Rectal smooth muscle tissue (tissue), 1 donor: ENCODE results near the gene KLF13.

ENCODE experiments used
- H3K27ac ChIP-seq: one replicate; pipeline ENCODE4 v1.7.0; 2013; ENCODE audit warnings: low read depth, low read length, inconsistent platforms
- H3K27me3 ChIP-seq: one replicate; pipeline ENCODE4 v1.7.0; 2013; ENCODE audit warnings: low read length; ENCODE audit not compliant: control insufficient read depth, insufficient read depth
- H3K36me3 ChIP-seq: one replicate; pipeline ENCODE4 v1.7.0; 2013; ENCODE audit warnings: low read length; ENCODE audit not compliant: control insufficient read depth, insufficient read depth
- H3K4me1 ChIP-seq: one replicate; pipeline ENCODE4 v1.7.0; 2013; ENCODE audit warnings: low read length; ENCODE audit not compliant: control insufficient read depth, insufficient read depth
- H3K4me3 ChIP-seq: one replicate; pipeline ENCODE4 v1.7.0; 2013; ENCODE audit warnings: low read length
- H3K9ac ChIP-seq: one replicate; pipeline ENCODE4 v1.7.0; 2013; ENCODE audit warnings: low read length

KLF13 gene

DNA sequence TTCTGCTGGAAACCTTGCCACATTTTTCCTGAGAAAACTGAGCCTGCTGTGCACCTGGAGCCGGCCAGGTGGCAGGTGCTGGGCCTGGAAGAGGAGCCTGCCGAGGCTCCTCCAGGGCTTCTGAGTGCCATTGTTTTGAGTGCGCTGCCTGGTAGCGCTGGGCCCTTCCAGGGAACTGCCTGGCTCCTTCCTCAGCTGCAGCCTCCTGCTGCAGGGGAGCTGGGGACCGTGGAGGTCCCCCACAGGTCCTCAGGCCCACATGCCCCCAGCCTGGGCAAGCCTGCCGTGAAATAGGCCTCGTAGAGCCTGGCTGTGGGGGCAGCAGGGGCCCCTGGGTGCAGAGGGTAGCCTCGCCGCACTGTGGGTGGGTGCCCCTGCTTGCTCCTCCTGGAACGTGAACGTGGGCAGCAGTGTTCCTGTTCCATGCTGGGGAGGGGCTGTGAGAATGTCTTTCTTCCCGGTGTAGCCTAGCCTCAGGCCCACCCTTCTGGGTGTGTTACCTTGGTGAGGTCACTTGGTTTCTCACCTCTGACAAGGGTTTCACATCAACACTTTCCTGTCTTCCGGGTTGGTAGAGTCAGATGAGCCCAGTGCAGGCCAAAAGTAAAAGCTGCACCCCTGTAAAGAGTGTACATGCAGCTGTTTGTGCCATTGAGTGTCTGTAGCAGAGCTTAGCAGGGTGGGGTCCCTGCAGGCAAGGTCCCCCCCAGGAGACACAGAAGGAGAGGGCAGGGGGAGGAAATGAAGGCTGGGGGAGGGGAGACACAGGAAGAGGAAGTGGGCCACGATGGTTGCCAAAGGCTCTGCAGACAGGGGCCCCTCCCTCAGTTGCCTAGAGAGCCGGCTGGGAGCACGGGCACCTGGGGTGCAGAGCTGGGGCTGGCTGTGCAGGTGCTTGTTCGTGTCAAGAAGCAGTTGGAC, 34.5 kb downstream of the KLF13 start:
- Histone ChIP-seq H3K4me3 (peak overlapping the region; percentile 10), H3K27me3 (no peaks in the 10 kb centered on the region), H3K36me3 (no peaks in the 10 kb centered on the region), H3K9ac (no peak overlapping the region), H3K27ac (no peak overlapping the region), H3K4me1 (peaks cover 19% of the 10 kb centered on the region)

DNA sequence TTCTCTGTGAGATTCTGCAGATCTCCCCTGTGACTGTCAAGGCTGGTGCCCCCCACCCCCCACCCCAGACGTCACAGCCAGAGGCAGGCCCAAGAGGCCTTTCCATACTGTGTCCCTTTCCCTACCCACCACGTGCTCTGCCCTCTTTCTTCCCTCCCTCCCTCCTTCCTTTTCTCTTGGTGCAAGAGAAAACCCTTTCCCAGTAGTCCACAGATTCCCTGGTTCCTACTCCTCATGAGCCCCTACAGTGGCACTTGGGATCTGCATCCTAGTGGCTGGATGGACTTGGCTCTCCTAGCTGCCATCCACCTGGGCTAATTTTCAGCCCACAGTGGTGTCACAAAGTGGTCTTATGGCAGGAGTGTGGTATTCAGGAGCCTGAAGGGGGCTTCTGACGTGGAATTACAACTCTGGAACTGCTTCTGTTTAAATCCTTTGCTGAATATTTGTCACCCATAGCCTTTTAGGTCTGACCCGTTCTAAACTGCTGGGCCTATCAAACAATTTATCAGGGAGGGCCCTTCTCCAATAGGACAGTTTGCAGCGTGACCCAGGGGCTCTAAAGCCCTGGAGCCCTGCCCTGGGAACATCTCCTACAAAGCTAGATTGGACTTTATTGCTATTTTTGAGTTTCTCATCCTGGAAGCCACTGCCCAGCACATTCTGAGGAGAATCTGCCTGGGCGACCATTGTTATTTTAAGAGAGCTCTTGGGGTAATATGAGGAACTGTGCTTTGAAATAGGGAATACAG, 35.3 kb downstream of the KLF13 start:
- no peaks in the 10 kb centered on the region for H3K36me3 ChIP-seq
- no peak overlapping the region for H3K9ac ChIP-seq
- peaks cover 21% of the 10 kb centered on the region for H3K4me1 ChIP-seq
- peak overlapping the region; percentile 10 for H3K27ac ChIP-seq
- peak overlapping the region; percentile 10 for H3K4me3 ChIP-seq
- no peaks in the 10 kb centered on the region for H3K27me3 ChIP-seq

- H3K36me3 ChIP-seq, result no peaks in the 10 kb centered on the region
- no peaks in the 10 kb centered on the region for H3K27me3 ChIP-seq
- no peak overlapping the region for H3K27ac ChIP-seq
- peaks cover 21% of the 10 kb centered on the region for H3K4me1 ChIP-seq
- no peak overlapping the region for H3K4me3 ChIP-seq
- H3K9ac ChIP-seq, result no peak overlapping the region
These were observed 36.3 kb downstream of the KLF13 start for GRCh38 chr15:31362886-31363285.

- no peaks in the 10 kb centered on the region for H3K36me3 ChIP-seq
- no peaks in the 10 kb centered on the region for H3K27me3 ChIP-seq
- H3K4me1 ChIP-seq, result peaks cover 21% of the 10 kb centered on the region
- H3K4me3 ChIP-seq, result no peak overlapping the region
- H3K9ac ChIP-seq, result no peak overlapping the region
- H3K27ac ChIP-seq, result no peak overlapping the region
These were observed 37.8 kb downstream of the KLF13 start for GRCh38 chr15:31364301-31365031.

- Histone ChIP-seq H3K4me3 (no peak overlapping the region), H3K4me1 (peaks cover 16% of the 10 kb centered on the region), H3K27ac (peak overlapping the region; percentile 67), H3K9ac (no peak overlapping the region), H3K36me3 (no peaks in the 10 kb centered on the region), H3K27me3 (no peaks in the 10 kb centered on the region)
These were observed 38.5 kb downstream of the KLF13 start for GRCh38 chr15:31365032-31365654.

DNA sequence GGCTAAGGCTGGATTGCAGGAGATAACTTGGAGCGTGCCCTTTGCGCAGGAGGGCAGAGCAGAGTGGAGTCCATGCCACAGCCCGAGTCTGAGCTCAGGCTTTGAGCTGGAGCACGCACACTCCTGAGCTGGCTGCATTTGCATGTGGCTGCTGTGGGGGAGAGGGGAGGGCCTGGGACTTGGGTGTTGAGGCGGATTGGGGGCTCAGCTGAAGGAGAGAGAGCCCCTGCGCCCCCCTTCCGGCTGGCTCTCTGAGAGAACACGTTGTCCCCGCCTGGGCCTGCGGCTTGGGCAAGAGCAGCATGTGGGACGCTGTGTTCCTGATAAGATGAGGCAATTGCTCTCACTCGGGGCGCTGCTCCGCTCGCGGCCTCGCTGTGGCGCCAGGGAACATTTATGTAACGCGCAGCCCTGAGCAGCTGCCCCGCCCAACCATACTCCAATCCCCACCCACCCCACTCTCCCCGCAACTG, 39.1 kb downstream of the KLF13 start:
- Histone ChIP-seq H3K27ac (peak overlapping the region; percentile 67), H3K36me3 (no peaks in the 10 kb centered on the region), H3K4me1 (peaks cover 16% of the 10 kb centered on the region), H3K9ac (peak overlapping the region; percentile 43), H3K4me3 (peak overlapping the region; percentile 30), H3K27me3 (no peaks in the 10 kb centered on the region)

DNA sequence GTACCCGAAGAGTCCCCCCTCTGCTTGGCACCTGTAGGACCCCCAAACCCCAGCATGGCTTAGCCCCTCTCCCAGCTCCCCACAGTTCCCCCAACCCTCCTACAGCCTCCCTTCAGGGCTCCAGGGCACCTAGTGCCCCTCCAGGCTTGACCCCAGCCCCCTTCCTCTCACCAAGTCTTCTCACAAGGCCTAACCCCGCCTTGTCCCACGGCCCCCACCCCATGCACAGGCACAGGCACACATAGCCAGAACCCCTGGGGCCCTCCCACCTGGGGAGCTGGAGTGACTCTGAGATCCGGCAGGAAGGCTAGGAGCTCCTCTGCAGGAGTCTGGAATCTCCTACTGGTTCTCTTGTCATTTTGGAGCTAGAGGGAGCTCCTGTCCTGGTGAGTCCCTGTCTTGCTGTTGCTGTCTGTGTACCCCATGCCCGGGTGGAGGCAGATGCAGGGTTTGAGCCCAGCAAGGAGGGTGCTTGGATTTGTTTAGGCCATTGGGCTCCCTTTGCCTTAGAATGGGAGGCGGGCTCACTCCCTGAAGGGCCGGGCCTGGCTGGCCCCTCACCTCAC, 39.6 kb downstream of the KLF13 start:
- H3K9ac ChIP-seq, result no peak overlapping the region
- H3K27ac ChIP-seq, result peak overlapping the region; percentile 65
- H3K4me3 ChIP-seq, result peak overlapping the region; percentile 43
- peaks cover 13% of the 10 kb centered on the region for H3K4me1 ChIP-seq
- no peaks in the 10 kb centered on the region for H3K36me3 ChIP-seq
- no peaks in the 10 kb centered on the region for H3K27me3 ChIP-seq

- Histone ChIP-seq H3K27ac (no peak overlapping the region), H3K4me1 (peaks cover 11% of the 10 kb centered on the region), H3K36me3 (no peaks in the 10 kb centered on the region), H3K27me3 (no peaks in the 10 kb centered on the region), H3K9ac (no peak overlapping the region), H3K4me3 (no peak overlapping the region)
These were observed 40.5 kb downstream of the KLF13 start for GRCh38 chr15:31367021-31367729.

- H3K27me3 ChIP-seq, result no peaks in the 10 kb centered on the region
- peaks cover 12% of the 10 kb centered on the region for H3K4me1 ChIP-seq
- peaks cover 5% of the 10 kb centered on the region for H3K36me3 ChIP-seq
- H3K9ac ChIP-seq, result no peak overlapping the region
- no peak overlapping the region for H3K4me3 ChIP-seq
- no peak overlapping the region for H3K27ac ChIP-seq
These were observed 41.2 kb downstream of the KLF13 start for GRCh38 chr15:31367730-31368344.

GRCh38 chr15:31369727-31370126, 43.1 kb downstream of the KLF13 start:
- Histone ChIP-seq H3K36me3 (peaks cover 18% of the 10 kb centered on the region), H3K27ac (no peak overlapping the region), H3K4me1 (peaks cover 13% of the 10 kb centered on the region)

More at GRCh38 chr15:31369727-31370126, 43.1 kb downstream of the KLF13 start:
- no peaks in the 10 kb centered on the region for H3K27me3 ChIP-seq
- no peak overlapping the region for H3K4me3 ChIP-seq
- H3K9ac ChIP-seq, result no peak overlapping the region
